Raji (cell line): ENCODE results near the gene NCOA3.

Experiments used
- POLR2A ChIP-seq: IDR thresholded peaks from 2 replicates; pipeline ENCODE4 v1.6.1; 2011; ENCODE audit warnings: low read depth, low read length, control low read depth; ENCODE audit not compliant: insufficient read depth

The NCOA3 gene

DNA sequence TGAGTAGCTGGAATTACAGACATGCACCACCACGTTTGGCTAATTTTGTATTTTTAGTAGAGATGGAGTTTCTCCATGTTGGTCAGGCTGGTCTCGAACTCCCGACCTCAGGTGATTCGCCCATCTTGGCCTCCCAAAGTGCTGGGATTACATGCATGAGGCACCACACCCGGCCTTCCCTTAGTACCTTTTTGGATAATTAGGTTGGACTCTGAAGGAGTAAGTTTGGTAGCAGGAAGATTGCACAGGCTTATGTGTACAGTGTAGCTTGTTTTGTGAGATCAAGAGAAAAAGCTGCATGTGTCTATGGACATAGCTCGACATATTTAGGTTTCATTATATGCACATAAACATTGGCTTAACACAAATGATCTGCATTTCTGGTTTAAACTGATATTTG lies 116.8 kb downstream of the NCOA3 start:
- TF ChIP-seq POLR2A, result no peak

DNA sequence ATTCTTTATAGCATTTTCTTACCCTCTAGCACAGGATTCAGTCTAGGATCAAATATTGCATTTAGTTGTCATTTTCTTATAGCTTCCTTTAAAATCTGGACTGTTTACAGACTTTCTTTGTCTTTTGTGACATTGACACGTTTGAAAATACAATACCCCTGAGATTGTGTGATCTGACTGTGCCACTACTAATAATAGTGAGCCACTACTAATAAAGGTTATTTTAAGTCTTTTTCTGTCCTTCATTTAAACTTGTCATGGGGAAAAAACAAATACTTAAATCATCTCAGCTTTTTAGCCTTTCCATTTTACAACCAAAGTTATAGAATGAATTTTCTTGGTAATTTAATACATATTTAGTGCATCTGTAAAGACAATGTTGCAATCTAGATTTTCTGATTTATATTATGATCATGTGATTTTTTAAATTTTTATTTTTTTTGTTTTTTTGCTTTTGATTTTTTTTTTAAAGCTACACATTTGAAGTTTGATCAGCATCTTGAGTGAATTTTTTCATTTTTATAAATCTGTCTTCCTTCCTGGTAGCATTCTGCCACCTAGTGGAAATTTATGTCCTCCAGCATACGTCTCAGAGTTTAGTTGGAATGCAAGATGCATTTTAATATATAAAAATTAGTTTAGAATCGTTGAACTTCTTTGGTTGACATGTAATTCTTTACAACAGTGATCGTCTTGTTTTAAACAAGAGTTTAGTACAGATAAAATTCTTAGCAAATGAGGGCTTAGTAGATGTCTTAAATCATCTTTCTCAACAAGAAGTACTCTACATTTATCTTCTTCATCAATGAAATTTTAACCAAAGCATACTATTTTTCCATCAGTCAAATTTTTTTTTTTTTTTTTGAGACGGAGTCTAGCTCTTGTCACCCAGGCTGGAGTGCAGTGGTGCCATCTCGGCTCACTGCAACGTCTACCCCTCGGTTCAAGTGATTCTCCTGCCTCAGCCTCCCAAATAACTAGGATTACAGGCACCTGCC lies 119.4 kb downstream of the NCOA3 start:
- TF ChIP-seq POLR2A, result no peak

DNA sequence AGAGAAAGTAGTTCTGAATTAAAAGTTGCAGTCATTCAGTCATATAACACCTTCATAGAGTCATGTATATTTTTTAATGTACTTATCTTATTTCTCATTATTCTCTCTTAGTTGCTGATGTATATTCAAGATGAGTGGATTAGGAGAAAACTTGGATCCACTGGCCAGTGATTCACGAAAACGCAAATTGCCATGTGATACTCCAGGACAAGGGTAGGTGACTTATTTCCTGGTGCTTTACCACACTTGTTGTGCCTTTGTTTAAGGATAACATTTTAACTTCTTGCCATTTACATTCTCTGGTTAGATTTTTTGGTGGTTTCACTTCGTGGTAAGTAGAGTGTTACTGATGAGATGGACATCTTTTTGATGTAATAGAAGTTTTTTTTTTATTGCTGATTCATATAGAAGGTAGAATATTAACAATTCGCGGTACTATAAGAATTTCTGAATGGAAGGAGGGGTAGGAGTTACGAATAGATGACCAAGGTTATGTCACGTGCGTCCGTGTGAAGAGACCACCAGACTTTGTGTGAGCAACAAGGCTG lies 120.5 kb downstream of the NCOA3 start:
- TF ChIP-seq POLR2A, result no peak

DNA sequence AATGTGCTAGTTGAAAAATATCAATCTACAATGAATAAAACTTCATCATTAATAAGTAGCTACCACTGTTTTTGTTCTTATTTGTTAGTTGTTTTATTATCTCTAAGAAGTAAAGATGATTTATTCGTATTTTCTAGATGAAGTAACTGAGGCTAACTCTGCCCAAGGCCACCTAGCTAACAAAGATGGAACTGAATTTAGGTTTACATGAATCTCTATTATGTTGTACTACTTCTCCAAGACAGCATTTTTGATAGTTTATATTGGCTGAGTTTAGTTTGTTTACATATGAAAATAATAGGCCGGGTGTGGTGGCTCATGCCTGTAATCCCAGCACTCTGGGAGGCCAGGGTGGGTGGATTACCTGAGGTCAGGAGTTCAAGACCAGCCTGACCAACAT lies 121.5 kb downstream of the NCOA3 start:
- no peak for TF ChIP-seq POLR2A

DNA sequence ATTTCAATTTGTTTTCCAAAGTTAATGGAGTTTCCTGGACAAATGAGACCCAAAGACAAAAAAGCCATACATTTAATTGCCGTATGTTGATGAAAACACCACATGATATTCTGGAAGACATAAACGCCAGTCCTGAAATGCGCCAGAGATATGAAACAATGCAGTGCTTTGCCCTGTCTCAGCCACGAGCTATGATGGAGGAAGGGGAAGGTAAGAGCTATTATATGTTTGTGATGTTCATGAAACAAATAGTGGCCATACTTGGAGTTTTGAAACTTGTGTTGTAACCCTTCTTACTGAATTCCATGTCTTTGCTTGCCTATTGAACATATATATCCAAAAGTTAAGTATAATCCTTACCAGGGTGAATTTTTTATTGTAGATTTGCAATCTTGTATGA lies 125.9 kb downstream of the NCOA3 start:
- no peak for TF ChIP-seq POLR2A

DNA sequence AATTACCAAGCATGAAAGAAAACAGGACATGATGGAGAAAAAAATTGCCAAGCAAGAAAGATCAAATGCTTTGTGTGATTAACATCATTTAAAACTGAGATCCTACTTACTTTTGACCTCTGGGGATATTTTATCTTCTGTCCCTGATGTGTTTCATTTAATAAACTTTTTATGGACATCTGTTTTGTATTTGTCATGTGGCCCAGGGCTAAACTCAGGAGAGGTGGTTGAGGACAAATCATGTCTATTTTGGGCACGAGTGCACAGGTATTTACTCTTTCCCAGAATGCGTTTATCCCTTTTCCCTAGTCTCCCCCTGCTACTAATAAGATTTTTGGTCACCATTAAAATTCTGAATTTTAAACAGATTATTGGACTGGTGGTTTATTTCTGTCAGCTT lies 128.2 kb downstream of the NCOA3 start:
- no peak for TF ChIP-seq POLR2A

DNA sequence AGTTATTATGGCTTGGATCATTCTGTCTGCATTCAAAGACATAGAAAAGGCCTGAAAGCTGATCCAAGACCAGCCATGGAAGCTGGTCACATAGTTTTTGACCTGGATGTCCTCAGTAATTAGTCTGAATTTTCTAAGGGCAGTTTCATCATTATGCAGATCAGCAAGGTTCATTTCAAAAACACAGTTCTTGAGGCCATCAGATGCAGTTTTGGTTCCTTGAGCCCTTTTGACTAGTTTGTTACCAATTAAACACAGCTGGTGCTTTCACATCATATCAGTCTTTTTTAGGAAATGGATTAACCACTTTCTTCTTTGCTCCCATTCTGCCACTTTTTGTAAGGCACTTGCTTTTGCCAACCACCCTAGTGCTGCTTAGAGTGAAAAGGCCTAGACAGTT lies 129.4 kb downstream of the NCOA3 start:
- TF ChIP-seq POLR2A, result no peak

DNA sequence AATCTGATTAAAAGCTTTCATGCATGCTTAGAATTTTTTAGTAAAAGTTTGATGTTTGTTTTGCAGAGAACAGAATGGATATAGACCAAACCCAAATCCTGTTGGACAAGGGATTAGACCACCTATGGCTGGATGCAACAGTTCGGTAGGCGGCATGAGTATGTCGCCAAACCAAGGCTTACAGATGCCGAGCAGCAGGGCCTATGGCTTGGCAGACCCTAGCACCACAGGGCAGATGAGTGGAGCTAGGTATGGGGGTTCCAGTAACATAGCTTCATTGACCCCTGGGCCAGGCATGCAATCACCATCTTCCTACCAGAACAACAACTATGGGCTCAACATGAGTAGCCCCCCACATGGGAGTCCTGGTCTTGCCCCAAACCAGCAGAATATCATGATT lies 133.6 kb downstream of the NCOA3 start:
- TF ChIP-seq POLR2A, result no peak

DNA sequence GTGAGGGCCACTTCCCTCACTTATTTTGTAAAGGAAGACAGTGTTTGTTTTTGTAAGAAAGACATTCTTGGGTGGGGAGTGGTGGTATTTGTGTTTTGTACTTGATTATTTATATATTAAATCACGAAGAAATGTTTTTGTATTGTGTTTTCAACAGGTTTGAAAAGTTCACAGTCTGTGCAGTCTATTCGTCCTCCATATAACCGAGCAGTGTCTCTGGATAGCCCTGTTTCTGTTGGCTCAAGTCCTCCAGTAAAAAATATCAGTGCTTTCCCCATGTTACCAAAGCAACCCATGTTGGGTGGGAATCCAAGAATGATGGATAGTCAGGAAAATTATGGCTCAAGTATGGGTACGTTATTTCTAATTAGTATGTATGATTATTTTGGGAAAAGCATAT lies 137.2 kb downstream of the NCOA3 start:
- no peak for TF ChIP-seq POLR2A

DNA sequence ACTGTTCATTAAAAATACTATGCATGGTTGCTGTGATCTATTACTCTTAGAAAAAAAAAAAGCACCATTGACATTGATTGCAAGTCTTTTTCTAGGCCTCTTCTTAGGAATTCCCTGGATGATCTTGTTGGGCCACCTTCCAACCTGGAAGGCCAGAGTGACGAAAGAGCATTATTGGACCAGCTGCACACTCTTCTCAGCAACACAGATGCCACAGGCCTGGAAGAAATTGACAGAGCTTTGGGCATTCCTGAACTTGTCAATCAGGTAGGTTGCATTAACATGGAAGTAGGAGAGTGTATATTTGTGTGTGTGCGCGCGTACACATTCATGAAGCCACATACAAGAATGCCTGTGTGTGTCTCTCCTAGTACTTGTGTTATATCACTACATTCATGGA lies 140.4 kb downstream of the NCOA3 start:
- no peak for TF ChIP-seq POLR2A

DNA sequence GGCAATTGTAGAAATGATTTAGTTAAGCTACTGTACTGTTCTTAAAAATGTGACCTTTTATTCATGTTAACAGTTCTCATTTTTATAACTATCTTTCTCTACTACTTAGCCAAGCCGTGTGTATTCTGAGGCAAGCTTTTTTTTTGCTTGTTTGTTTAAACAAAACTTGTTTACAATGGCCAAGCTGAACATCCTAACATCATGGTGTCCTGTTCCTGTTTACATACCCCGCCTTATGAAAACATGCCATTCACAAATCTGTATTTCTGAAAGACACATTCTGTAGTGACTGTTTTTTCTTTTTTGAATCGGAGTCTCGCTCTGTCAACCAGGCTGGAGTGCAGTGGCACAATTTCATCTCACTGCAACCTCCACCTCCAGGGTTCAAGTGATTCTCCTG lies 140.9 kb downstream of the NCOA3 start:
- TF ChIP-seq POLR2A, result no peak

DNA sequence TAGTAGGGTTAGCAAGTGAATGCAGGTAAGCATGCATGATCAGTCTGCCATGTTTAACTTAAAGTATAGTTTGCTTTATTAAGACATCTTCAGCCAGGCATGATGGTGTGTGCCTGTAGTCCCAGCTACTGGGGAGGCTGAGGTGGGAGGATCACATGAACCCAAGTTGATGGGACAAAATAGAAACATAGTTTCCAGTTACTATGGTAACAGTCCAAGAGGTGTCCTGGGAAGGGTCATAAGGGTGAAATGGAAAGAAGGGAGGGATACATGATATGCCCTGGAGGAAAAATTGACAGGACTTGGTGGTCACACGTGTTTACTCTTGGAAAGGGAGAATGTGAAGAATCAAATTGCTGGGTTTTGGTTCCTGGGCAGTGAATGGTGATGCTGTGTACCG lies 143.9 kb downstream of the NCOA3 start:
- TF ChIP-seq POLR2A, result no peak

DNA sequence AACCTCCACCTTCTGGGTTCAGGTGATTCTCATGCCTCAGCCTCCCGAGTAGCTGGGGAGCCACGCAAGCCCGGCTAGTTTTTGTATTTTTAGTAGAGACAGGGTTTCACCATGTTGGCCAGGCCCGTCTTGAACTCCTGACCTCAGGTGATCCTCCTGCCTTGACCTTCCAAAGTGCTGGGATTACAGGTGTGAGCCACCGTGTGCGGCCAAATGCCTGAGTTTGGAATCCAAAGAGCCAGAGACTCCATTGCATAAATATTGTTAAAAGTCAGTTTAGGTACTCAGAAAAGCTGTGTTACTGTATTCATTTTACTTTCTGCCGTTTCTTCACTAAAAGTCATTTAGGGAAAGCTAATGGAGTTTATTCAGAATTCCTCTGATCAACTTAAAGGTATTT lies 146.3 kb downstream of the NCOA3 start:
- no peak for TF ChIP-seq POLR2A

DNA sequence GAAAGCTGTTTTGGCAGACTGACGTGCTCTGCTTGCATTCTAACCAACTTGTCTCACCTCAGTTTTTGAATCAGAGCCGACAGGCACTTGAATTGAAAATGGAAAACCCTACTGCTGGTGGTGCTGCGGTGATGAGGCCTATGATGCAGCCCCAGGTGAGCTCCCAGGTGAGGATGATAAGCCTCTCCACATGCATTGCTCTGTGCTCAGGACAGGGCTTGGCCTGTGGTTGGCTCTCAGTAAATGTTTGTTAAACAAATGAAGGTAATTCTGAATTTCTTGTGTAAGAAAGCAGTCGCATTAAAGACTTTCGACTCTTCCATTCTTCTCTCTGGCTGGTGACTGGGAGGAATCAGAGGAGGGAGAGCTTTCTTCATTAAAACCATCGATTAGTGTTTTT lies 147.3 kb downstream of the NCOA3 start:
- no peak for TF ChIP-seq POLR2A

DNA sequence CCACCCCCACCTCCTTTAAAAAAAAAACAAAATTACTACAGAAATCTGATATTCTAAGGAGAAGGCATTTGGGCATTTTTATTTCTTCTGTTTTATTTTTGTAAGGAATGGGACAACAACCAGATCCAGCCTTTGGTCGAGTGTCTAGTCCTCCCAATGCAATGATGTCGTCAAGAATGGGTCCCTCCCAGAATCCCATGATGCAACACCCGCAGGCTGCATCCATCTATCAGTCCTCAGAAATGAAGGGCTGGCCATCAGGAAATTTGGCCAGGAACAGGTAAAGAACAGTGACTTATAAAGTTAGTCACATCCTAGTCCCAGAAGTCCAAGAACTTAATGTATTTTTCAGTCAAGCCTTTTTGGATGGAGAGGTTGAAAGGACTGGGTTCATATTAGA lies 150.6 kb downstream of the NCOA3 start:
- TF ChIP-seq POLR2A, result no peak

DNA sequence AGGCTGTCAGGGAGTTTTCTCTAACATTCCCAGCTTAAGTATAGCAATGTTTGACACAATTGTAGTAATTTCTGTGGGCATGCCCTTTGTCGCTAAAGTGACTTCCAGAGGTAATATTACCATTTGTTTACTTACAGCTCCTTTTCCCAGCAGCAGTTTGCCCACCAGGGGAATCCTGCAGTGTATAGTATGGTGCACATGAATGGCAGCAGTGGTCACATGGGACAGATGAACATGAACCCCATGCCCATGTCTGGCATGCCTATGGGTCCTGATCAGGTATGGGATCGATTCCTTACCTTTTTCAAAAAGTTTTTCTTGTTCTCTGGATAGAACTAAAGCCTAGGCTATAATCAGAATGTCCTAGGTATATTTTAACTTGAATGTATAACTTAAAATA lies 151.1 kb downstream of the NCOA3 start:
- TF ChIP-seq POLR2A, result no peak
